GM19099 (cell line): ENCODE data around the gene SLC2A13.

Experiments used
- POLR2A ChIP-seq: IDR thresholded peaks from 3 replicates; pipeline ENCODE4 v1.6.1; 2011; ENCODE audit warnings: low read depth; ENCODE audit not compliant: insufficient read length; ENCODE audit errors: extremely low read depth

The SLC2A13 gene

DNA sequence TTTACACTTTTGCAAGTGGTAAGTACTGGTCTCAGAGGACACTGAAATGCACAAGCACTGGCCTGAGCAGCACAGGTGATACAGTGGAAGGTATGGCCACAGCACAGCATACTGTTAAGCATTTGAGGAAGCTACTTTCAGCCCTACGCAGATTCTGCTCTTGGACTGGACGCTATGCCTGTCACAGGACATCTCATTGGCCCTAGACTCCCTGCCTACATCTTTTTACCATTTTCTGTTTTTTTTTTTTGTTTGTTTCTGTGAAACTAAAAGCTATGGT, 342.1 kb downstream of the SLC2A13 start:
- no peak for TF ChIP-seq POLR2A

DNA sequence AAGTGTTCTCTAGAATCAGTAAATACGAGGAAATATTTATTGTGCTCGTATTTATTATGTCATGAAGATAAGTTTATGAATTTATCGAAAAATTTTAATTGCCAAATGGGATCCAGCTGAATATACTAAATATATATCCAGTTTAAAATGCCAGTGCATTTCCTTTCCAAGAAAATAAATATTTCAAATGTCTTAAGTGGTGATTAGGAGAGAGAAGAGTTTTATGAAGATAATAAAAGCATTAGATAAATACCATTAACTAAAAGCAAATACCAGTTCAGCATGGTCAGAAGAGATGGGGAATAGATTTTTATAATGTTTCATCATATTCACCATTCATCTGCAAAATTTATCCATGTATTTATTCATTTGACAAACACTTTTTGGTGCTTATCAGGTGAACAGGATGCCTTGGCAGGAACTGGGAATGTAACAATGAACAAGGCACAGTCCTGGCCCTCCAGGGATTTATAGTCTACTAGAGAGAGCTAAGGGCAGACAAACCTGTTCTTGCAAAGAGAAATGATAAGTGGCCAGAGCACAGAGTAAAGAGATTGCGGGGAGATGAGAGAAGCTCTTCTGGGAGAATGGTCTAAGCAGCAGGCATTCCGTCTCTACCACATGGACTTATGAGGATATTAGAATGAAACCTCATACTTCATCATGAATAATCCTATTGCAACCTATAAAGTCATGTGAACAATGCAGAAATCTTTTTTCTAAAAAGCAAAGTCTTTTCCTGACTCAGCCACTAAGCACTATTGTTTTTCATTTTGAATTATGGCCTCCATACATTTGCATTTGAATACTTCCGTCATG, 342.6 kb downstream of the SLC2A13 start:
- TF ChIP-seq POLR2A: no peak

DNA sequence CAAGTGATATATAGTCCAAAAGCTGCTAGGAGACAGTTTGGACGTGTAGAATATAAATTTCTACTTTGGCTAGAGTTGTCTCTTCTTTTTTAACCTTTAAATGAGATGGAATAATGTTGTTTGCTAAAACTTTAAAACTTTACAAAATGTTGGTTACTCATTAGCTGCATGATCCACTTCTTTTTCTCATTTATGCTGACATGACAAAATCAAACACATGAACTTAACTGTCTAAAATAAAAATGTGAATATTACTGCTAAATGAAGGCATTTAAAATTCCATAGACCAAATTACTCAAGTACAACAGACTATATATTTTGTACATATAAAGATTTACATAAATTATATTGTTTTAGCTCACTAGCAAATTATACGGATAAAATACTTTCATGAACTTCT, 350.4 kb downstream of the SLC2A13 start:
- no peak for TF ChIP-seq POLR2A

DNA sequence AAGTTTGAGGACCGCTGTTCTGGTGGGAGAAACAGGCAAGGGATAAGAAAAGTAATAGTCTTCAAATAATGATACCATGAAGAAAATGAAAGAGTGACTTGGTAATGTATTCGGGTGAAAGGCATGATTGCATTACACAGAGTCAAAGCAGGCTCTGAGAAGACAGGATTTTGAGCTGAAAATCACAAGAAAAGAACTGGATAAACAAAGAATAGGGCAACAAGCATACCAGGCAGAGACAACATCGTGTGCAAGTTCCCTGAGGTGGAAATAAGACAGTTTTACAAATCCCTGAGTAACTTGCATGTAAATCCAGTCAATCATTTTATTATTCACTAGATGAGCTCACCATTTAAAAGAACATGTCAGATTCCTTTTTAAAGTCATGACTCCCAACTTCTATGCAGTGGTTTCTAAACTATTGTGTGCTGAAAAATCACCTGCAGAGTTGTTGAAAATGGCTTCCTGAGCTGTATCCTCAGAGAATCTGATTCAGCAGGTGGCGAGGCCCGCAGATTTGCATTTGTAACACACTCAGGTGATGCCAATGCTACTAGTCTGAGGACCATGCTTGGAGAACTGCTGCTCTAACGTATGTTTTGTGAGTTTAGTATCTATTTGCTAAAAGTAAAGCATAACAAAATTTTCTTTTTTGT, 353.3 kb downstream of the SLC2A13 start:
- no peak for TF ChIP-seq POLR2A

DNA sequence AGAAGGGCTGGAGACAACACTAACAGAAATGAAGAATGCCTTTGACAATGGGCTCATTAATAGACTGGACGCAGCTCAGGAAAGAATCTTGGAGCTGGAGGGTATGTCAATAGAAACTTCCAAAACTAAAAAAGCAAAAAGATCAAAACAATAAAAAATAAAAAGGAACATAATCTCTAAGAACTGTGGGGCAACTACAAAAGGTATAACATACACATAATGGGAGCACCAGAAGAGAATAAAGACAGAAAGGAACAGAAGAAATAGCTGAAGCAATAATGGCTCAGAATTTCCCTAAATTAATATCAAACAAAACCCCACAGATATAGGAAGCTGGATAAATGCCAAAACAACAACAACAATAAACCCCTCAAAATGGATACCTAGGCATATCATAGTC, 362.2 kb downstream of the SLC2A13 start:
- TF ChIP-seq POLR2A: no peak

DNA sequence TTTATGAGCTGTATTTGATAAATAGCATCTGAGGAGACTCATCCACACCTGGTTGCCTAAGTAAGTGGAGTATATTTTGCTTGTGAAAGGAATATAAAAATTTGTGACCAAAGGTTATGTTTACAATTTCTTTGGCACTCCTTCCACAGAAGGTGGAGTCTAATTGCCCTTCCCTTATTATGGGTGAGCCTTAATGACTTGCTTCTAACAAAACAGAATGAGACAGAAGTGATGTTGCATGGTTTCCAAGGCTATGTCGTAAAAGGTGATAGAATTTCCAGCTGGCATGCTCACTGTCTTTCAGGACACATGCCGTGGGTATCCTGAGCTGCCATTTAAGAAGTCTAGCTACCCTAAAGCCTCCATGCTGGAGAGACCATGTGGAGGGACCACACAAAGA, 369.5 kb downstream of the SLC2A13 start:
- TF ChIP-seq POLR2A: no peak

DNA sequence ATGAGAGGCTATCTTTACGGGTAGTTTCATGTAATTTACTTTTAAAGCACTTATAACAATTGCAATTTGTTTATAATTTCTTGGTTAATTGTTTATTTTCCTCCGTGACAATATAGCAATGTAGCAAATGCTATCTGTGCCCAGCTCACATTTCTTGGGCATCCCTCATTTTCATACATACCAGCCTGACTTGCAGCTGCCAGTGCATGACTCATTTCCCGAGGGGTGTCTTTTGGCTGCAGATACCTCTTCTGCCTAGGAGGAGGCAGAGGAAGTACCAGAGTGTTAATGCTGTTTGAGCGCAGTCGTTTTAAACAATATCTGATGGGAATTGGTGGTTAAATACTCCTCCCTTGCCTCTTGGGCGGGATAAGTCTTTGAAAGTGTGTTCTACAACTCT, 382.1 kb downstream of the SLC2A13 start:
- TF ChIP-seq POLR2A: no peak

DNA sequence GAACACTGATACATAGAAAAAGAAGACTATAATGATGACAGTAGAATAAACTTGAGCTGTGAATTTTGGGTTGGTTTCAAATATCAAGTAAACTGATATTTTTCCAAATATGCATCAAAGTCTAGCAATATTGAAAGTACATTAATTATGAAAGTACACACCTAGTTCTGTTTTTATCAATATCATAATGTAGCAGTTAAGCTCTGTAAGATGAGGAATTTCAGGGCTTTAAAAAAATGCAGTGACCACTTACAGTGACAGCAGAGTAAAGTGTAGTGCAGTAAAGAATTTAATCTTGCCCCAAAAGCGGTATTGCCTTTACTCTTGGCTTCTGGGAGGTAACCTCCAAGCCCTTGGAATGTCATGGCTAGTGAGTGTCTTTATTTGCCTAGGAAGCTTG, 383.4 kb downstream of the SLC2A13 start:
- no peak for TF ChIP-seq POLR2A

DNA sequence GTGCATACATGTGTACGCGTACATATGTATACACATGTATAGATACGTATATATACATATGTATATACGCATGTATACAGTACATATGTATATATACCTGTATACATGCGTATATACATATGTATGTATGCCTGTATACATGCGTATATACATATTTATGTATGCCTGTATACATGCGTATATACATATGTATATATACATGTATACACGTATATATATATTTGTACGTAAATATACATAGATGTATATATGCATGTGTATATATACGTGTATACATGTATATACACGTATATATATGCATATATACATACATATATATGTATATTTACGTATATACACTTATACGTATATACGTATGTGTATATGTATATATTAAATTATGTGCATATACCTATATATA, 392.3 kb downstream of the SLC2A13 start:
- no peak for TF ChIP-seq POLR2A

DNA sequence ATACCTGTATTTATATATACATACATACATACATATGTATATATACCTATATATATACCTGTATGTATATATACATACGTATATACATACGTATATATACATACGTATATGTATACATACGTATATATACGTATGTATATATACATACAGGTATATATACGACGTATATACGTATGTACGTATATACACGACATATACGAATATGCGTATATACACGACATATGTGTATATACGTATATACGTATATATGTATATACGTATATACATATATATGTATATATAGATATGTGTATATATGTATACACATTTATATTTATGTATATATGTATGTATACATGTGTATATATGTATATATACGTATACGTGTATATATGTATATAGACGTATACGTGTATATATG, 393.5 kb downstream of the SLC2A13 start:
- TF ChIP-seq POLR2A: no peak
